ENCODE results near the gene MYOM3.
"Not testable (repeated sequence)": the region's sequence is repeated elsewhere in the genome, so short reads cannot be mapped to it uniquely, and the experiment has no call there.

The MYOM3 gene

DNA sequence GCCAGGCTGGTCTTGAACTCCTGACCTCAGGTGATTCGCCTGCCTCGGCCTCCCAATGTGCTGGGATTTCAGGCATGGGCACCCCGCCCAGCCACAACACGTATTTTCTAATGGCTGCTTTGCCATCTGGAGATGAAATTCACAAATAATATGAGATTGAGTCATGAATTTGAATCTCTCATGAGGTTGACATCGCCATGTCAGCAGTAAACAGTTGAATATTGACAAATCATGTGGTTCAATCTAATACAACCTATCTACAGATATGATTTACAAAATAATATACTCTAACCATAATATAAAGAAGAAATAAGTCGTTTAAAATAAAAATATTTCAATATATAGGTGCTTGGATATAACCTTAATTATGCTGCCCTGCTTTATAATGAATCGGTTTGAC is 42.1 kb downstream of the MYOM3 start:
- no peak for DNase-seq

DNA sequence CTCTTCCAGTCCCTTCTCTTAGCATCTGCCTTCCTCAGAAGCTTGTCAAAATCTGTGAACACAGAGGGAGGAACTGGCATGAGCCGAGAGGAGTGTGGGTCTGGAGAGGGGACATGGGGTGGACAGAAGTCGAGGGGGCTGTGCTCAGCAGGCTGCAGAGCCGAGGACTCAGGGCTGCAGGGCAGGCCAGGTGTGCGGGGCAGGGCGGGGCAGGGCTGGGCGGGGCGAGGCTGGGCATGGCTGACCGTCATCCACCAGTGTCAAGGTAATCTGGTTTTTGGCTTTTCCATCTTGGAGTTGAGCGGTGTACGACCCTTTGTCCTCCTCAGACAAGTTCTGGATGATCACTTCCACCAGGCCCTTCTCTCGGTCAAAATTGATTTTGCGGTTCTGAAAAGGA is 44.0 kb downstream of the MYOM3 start:
- DNase-seq = no peak

DNA sequence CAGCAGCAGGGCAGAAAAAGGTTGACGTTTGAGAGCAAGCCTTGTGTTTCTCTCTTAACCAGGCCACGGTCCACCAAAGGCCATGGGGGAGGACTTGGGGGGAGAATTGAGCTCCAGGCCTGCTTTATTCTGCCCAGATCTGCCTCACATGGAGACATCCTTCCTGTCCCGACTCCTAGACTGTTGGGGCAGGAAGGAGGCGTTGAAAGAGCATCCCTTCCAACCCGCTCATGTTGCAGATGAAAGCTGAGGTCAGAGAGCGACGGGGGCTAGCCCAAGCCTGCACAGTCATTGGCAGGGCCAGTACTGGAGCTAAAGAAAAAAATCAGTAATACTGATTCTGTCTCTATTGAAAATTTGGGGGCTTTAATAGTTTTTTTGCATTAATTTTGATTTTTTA is 46.6 kb downstream of the MYOM3 start:
- DNase-seq = no peak

DNA sequence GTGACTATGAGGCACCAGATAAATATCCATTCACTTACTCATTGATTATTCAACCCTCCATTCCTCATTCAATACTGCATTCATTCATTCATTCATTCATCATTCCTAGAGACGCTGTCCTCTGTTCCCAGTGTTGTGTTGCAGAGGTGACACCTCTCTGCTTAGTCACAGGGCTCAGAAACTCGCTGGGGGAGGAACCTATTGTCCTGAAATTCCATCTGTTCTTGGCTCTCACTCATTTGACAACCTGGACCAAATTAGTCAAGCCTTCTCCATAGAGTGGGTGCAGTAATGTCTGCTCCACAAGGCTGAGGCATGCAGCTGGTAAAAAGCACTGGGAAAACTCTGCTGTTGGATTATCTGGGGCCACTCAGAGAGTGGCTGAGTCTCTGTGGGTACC is 49.7 kb downstream of the MYOM3 start:
- DNase-seq = no peak

DNA sequence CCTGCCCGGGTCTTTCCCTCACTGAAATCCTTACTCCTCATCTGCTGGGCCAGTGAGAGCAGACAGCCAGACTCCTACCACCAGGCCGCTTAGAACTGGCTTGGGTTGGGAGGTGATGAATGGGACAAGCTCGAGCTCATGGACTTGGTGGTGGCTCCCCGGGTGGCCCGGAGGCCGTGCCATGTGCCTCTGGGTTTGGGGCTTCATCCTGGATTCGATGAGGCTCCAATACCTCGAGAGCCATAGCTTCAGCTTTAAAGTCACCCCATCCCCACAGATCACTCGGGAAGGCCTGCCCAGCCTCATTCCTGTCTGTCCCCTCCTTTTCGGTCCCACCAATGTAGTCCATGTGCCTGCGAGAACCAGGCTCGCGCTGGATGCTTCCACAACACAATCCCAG is 51.5 kb downstream of the MYOM3 start:
- no peak for DNase-seq

DNA sequence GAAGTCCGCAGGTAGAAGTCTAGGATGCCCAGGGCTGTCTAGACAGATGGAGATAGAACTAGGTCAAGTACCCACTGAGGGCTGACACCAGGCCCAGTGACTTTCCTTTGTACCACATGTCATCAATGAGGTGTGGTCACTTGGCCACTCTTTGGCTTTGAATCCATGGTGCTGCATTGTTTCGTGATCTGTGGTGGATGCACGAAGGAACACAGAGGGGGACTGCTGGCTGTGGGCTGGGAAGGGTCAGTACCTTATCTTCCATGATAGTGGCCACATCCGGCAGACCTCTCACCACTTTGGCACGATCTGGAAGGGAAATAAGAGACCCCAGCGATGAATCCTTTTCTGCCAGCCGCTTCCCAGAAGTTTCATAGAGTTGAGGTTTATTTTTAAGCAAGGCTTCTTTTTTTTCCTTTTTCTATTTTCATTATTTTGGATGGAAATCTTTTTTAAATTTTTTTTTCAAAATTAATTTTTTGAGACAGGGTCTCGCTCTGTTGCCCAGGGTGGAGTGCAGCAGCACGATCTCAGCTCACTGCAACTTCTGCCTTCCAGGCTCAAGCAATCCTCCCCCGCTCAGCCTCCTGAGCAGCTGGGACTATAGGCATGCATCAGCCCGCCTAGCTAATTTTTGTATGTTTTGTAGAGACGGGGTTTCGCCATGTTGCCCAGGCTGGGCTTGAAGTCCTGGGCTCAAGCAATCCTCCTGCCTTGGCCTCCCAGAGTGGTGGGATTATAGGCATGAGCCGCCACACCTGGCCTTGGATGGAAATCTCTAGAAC is 53.1 kb downstream of the MYOM3 start:
- no peak for DNase-seq

DNA sequence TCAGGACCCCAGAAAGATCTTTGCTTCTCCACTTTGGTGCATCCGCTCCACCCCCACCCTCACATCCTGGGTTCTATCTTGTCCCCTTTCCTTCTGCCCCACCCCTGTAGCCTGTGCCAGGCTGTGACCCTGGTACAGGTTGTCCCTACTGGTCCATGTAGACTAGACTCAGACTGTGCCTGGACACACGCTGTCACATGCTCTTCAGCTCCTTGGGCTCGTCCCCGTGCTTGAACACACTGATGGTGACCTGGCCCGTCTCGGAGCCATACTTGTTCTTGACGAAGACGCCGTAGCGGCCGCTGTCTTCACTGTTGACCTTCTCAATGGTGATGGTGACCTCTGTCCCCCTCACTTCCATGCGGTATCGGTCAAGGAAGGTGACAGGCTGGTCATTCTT is 54.8 kb downstream of the MYOM3 start:
- no peak for DNase-seq

DNA sequence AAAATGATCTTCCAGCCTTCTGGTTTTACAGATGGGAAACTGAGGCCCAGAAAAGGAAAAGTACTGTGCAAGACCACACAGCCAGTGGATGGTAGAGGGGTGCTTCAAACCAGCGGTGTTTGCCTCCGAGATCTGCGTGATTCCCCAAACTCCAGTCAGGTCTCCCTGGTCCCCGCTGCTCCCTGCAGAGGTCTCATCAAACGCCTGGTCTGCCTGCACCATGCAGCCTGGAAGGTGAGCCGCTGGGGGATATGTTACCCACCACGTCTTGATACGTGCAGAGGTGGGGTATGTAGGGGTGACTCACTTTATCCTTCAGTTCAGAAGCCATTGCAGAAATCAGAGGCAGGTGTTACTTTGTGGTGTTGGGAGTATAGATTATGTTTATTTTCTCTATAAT is 56.3 kb downstream of the MYOM3 start:
- no peak for DNase-seq

DNA sequence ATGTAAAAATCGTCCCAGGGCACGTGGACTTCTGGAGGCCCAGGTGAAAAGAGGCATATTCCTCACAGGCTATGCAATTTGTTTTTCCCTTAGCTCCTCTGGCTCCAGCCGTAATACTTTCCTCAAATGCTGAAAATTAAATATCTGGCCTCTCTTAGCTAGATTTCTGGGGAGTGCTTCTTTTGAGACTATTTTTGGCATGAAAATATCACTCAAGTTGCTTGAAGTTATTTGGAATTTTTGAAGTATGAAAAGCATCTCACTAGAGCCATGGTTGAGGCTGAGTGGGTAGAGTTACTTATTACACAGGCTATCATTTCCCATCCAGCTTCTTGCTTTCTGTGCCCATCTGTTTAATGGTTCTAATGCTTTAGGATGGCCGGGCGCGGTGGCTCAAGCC is 59.7 kb downstream of the MYOM3 start:
- DNase-seq = no peak

DNA sequence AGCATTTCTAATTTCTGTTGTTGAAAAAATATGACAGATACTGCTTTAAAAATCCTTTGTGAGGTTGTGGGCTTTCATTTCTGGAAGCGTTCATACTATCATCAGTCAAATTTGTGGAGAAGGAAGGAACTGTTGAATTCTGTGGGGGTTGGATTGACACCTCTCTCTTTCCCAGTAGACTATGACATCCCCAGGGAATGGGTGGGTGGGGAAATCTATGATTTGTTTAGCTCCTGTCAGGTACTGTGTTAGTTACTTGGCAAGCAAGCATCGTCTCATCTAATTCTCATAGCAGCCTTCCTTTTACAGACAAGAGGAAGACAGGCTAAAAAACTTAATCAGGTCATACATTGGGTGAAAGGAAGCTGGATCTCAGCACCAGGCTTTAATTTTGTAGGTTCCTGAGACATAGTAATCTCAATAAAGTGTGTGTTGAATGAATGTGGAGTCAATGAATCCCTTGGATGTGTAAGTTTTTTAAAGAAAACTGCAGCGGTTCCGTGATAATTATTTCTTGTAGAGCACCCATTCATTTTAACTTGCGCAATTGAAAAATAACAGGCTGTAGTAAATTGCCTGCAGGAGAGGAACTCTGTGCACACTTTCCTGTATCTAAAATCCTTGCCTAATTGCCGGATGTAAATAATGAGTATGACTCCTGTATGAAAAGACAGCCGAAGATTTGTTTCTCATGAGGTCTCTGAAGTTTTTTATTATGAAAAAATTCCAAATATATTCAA is 60.6 kb downstream of the MYOM3 start:
- DNase-seq = no peak

DNA sequence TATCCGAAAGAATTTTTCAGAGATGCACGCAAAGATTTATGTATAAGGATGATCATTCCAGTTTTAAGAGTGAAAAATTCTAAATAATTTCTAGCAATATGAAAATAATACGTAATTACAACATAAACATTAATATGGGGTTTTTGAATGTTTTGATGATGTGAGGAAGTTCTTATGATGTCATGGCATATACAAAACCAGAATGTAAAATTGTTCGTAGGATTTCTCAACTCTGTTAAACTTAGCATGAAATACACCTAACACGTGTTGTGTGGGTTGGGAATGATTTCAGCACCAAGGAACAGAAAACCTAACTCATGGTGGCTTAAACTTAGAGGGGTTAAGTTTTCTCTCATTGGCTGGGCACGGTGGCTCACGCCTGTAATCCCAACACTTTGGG is 62.2 kb downstream of the MYOM3 start:
- DNase-seq = no peak

DNA sequence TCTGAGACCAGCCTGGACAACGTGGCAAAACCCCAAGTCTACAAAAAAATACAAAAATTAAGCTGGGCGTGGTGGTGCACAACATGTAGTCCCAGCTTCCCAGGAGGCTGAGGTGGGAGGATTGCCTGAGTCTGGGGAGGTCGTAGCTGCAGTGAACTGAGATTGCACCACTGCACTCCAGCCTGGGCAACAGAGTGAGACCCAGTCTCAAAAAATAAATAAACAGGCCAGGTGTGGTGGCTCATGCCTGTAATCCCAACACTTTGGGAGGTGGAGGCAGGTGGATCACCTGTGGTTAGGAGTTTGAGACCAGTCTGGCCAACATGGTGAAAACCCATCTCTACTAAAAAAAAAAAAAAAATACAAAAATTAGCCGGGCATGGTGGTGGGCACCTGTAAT is 63.0 kb downstream of the MYOM3 start:
- DNase-seq = not testable (repeated sequence)

DNA sequence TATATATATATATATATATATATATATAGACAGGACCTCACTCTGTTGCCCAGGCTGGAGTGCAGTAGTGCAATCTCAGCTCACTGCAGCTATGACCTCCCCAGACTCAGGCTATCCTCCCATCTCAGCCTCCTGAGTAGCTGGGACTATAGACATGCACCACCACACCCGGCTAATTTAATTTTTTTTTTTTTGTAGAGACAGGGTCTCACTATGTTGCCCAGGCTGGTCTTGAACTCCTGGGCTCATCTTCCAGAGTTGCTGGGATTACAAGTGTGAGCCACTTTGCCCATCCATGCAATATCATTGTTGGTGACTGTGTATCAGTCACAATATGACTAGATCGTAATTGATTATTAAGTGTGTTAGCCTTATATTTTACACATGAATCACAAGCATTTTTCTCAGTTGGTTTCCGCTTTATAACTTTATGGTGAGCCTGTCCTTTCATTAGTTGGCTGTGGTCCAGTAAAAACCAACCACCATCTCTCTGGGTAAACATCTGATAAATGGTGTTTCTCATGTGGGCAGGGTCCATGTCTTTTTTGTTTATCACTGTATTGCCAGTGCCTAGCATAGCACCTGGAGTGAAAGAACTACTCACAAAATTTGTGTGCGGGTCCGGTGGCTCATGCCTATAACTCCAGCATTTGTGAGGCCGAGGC is 63.6 kb downstream of the MYOM3 start:
- no peak for DNase-seq

DNA sequence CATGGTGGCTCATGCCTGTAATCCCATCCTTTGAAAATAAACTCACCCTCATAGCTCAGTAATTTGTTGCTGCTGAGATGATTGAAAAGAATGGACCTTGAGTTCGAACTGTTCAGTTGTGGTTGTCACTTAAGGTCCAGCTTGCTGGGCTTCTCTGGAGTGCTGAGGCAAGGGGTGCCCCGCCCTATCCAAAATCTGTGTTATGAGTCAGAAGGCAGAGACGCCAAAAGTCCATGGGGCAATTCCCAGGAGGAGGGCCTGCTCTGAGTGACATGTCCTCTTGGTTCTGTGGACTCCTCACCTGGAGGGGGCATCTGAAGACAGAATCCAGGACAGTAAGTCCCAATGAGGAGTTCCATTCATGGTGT is 64.8 kb downstream of the MYOM3 start:
- DNase-seq = no peak

DNA sequence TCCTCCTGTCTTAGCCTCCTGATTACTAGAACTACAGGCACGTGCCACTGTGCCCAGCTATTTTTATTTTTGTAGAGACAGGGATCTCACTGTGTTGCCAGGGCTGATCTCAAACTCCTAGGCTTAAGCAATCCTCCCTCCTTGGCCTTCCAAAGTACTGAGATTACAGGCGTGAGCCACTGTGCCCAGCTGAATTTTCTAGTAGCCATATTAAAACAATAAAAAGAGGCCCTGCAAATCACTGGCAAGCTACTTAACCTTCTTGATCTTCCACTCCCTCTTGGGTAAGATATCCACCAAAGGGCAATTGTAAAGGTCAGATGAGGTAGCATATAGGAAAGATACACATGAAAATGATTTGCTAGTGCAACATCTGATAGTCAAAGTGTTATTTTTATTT is 66.2 kb downstream of the MYOM3 start:
- no peak for DNase-seq

DNA sequence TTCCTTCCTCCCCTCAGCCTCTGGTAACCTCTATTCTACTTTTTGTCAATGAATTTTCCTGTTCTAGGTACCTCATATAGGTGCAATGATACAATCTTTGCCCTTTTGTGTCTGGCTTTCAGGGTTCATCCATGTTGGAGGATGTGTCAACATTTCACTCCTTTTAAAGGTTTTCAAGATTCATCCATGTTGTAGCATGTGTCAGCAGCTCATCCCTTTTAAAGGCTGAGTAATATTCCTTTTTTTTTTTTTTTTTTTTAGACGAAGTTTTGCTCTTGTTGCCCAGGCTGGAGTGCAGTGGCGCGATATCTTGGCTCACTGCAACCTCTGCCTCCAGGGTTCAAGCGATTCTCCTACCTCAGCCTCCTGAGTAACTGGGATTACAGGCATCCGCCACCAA is 67.3 kb downstream of the MYOM3 start:
- DNase-seq = not testable (repeated sequence)

DNA sequence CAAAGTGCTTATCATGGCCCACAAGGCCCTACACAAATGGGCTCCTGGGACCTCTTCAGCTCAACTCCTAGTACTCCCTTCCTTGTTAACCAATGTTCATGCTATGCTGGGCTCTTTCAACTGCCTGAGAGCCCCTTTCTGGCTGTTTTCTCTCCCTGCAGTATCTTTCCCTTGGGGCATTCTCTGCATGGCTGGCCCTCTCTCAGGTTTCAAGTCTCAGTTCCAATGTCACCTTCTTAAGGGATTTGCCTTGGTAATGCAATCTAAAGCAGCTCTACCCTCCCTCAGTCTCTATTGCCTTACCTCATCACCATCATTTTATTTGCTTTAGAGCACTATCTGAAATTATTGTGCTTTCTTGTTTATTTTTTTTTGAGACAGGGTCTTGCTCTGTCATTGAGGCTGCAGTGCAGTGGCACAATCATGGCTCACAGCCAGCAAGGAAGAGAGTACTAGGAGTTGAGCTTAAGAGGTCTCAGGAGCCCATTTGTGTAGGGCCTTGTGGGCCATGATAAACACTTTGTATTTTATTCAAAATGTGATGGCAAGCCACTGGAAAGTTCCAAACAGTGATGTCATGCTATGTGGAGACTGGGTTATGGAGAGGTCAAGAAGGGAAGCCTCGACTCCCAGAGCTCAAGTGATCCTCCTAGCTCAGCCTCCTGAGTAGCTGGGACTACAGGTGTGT is 68.4 kb downstream of the MYOM3 start:
- DNase-seq = no peak

DNA sequence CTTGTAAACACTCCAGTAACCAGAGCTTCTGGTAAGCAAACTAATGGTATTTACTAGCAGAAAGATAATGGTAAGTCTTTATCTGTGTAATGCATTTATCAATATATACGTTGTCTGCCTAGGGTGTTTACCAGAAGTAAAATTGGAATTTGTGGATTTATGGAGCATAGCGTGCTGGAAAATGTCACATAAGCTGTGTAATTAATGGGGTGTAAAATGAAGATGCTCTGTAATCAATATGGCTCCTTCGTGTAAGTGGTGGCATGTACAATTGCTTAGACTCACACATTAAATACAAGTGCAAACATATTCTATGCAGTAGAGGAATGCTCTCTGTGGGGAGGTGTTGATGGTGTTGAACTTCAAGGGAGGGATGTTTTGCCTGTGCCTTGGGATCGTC is 69.6 kb downstream of the MYOM3 start:
- DNase-seq = no peak

DNA sequence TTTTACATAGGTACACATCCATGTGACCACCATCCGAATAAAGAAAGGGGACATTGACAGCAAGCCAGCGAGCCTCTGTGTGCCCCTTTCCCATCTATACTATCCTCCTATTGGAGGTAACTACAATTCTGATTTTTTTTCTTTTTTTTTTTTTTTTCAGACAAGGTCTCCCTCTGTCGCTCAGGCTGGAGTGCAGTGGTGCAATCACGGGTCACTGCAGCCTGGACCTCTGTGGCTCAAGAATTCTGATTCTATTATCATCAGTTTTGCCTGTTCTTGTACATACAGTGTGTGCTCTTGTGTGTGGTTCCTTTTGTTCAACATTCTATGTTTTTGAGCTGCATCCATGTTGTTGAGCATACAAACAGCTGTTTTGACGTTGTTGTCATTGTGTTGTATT is 75.8 kb downstream of the MYOM3 start:
- DNase-seq = no peak

DNA sequence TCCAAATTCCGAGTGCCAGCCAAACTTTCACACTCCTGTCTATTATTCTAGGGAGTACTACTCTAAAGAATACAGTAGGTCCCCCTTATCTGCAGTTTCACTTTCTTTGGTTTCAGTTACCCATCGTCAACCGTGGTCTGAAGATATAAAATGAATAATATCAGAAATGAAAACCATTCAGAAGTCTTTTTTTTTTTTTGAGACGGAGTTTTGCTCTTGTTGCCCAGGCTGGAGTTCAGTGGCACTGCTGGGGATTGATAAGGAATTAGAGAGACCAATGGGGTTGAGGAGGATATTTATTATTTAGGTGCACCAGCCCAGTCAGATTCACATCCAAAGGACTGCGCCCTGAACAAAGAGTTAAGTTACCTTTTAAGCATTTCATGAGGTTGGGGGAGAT is 79.0 kb downstream of the MYOM3 start:
- no peak for DNase-seq

DNA sequence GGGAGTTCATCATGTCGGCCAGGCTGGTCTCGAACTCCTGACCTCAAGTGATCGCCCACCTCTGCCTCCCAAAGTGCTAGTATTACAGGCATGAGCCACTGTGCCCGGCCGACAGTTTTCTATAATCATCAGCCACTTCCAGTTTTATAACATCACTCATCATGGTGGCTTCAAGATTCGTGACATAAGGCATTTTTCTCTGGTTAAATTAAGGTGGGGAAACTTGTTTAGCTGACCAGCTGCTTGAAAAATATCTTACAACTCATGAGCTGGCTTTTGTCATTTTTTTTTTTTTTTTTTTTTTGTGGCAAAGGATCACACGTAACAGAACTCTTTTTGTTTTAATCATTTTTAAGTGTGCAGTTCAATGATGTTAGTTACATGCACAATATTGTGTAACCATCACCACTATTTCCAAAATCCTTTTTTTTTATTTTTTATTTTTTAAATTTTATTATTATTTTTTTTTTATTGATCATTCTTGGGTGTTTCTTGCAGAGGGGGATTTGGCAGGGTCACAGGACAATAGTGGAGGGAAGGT is 80.9 kb downstream of the MYOM3 start:
- DNase-seq = not testable (repeated sequence)

DNA sequence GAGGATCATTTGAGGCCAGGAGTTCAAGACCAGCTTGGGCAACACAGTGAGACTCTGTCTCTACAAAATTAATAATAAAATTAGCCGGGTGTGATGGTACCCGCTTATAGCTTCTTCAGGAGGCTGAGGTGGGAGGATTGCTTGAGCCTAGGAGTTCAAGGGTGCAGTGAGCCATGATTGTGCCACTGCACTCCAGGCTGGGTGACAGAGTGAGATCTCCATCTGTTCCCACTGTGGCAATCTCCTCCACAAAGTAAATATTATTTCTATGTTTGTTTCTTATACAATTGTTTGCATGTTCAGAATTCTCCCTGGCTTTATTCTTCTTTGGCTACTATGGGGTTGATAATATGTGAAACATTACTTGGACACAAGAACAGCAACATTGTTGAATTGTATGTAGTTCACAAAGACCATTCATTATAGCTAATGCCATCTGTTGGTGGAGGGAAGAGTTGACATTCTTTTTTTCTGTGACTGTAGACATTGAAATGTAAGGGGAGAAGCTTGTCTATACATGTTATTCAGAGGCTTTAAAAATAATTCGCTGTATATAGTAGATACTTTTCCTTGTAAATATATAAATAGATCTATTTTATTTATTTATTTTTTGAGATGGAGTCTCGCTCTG is 84.0 kb downstream of the MYOM3 start:
- DNase-seq = no peak
